Lower lobe of right lung (tissue), 2 donors: ENCODE measurements around the gene MYBPC1. TPM values are rescaled to one million over a fixed set of nuclear protein-coding genes. Genes with fewer than 3 reads are reported as not detected.
"Not testable (repeated sequence)": the region's sequence is repeated elsewhere in the genome, so short reads cannot be mapped to it uniquely, and the experiment has no call there.

Experiments used
- ATAC-seq, 2 donors: fragments of 200-7000 bp; cut with Tn5 transposase; one replicate each; pipeline ENCODE4 v1.9.1; 2020 to 2022; ENCODE audit warnings: mild to moderate bottlenecking in 2 of 2, moderate library complexity in 2 of 2
- DNase-seq: peaks from one replicate; pipeline ENCODE4 v3.0.0-alpha.2; 2020
- H3K27ac ChIP-seq: fragments of 200-600 bp; one replicate; pipeline ENCODE4 v1.8.0; 2022
- H3K27me3 ChIP-seq: fragments of 200-600 bp; one replicate; pipeline ENCODE4 v1.8.0; 2022; ENCODE audit warnings: low read depth
- H3K36me3 ChIP-seq: fragments of 200-600 bp; one replicate; pipeline ENCODE4 v1.8.0; 2022; ENCODE audit warnings: mild to moderate bottlenecking
- H3K4me1 ChIP-seq: fragments of 200-600 bp; one replicate; pipeline ENCODE4 v1.8.0; 2022
- H3K4me3 ChIP-seq: fragments of 200-600 bp; one replicate; pipeline ENCODE4 v1.8.0; 2022; ENCODE audit warnings: mild to moderate bottlenecking
- H3K9me3 ChIP-seq: fragments of 200-600 bp; one replicate; pipeline ENCODE4 v1.8.0; 2022
- intact Hi-C: fragments of 100-400 bp; cut with DNase I; formaldehyde crosslinking; loops from one replicate; pipeline ENCODE4 v1.11.0; 2022
- total RNA-seq: library from RNA; stranded (reverse); fragmentation: NEBNext Ultra II Directional; extraction: Animal tissue kit (Norgen Biotek cat#: 25700); gene quantifications from one replicate; pipeline ENCODE4 v1.2.1, GENCODE V29; 2021
- TF ChIP-seq, protein P1 (sequence below): fragments of 200-600 bp; IDR thresholded peaks from one replicate; pipeline ENCODE4 v1.8.0; 2022; ENCODE audit warnings: antibody characterized with exemption, mild to moderate bottlenecking
- donor health status: DM: no; HTN: yes; CAD: no; lungs with severe emphysema.

The MYBPC1 gene
- total RNA-seq, 1 donor from 2014 or later = not detected

GRCh38 chr12:101670007-101670671 is 75.4 kb downstream of the MYBPC1 start:
- Histone ChIP-seq H3K27me3 (no peaks in the 10 kb centered on the region), H3K4me1 (peaks cover 4% of the 10 kb centered on the region), H3K9me3 (no peaks in the 10 kb centered on the region), H3K27ac (no peak overlapping the region), H3K36me3 (no peaks in the 10 kb centered on the region), H3K4me3 (no peak overlapping the region)
- intact Hi-C loops = no loop called here
- TF ChIP-seq, protein P1, sequence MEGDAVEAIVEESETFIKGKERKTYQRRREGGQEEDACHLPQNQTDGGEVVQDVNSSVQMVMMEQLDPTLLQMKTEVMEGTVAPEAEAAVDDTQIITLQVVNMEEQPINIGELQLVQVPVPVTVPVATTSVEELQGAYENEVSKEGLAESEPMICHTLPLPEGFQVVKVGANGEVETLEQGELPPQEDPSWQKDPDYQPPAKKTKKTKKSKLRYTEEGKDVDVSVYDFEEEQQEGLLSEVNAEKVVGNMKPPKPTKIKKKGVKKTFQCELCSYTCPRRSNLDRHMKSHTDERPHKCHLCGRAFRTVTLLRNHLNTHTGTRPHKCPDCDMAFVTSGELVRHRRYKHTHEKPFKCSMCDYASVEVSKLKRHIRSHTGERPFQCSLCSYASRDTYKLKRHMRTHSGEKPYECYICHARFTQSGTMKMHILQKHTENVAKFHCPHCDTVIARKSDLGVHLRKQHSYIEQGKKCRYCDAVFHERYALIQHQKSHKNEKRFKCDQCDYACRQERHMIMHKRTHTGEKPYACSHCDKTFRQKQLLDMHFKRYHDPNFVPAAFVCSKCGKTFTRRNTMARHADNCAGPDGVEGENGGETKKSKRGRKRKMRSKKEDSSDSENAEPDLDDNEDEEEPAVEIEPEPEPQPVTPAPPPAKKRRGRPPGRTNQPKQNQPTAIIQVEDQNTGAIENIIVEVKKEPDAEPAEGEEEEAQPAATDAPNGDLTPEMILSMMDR = peak; percentile 55
- DNase-seq (no peak), ATAC-seq (peak; percentile 84 to 89)

- DNase-seq = peak; percentile 55
These were observed 76.5 kb downstream of the MYBPC1 start for GRCh38 chr12:101671157-101671791.

DNA sequence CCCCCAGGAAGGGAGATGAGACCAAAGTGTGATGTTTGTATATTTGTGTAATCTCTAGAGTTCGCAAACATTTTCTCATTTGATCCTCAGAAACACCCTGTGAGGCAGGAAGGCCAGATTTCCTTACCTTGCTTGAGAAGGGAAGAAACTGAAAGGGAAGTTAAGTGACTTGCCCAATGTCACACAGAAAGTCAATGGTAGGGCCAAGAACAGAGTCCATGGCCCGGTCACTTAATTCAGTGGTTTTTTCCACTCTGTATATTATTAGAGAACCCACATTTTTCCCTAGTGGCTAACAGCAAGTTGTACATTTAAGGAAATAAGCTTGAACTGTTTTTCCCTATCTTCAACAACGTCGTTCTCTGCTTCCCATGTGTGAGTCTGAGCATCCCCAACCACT is 77.1 kb downstream of the MYBPC1 start:
- intact Hi-C loops = no loop called here
- ATAC-seq = peak; percentile 40 to 55

More at GRCh38 chr12:101671157-101671791, 76.5 kb downstream of the MYBPC1 start:
- H3K36me3 ChIP-seq = no peaks in the 10 kb centered on the region
- peak overlapping the region; percentile 13 for H3K27ac ChIP-seq
- intact Hi-C loops = no loop called here
- H3K4me1 ChIP-seq = peaks cover 4% of the 10 kb centered on the region
- ATAC-seq = peak; percentile 85 to 87
- TF ChIP-seq, protein P1 = no peak
- H3K9me3 ChIP-seq = no peaks in the 10 kb centered on the region
- H3K4me3 ChIP-seq = no peak overlapping the region
- H3K27me3 ChIP-seq = no peaks in the 10 kb centered on the region

DNA sequence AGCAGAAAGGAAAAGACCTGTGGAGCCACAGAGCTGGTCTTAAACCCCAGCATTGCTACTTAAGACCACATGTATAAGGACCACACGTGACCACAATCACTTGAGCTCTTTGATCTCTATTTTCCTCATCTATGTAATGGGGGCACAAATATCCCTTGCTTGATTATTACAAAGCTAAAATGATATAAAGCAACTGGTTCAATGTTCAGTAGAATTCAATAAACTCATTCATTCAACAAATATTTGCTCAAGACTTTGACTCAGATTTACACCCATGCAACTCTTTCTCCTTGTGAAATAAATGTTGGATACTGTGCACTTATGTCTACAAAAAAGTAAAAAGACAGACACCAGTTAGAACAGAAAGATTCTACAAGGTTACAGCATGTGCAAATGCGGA is 80.8 kb downstream of the MYBPC1 start:
- no peak overlapping the region for H3K4me3 ChIP-seq
- no peaks in the 10 kb centered on the region for H3K27me3 ChIP-seq
- H3K36me3 ChIP-seq = no peaks in the 10 kb centered on the region
- DNase-seq (no peak), ATAC-seq (no peak)
- intact Hi-C loops = no loop called here
- TF ChIP-seq, protein P1 = no peak
- no peaks in the 10 kb centered on the region for H3K9me3 ChIP-seq
- no peaks in the 10 kb centered on the region for H3K4me1 ChIP-seq
- H3K27ac ChIP-seq = no peak overlapping the region

More for the DNA sequence above, 77.1 kb downstream of the MYBPC1 start:
- H3K4me1 ChIP-seq = peaks cover 4% of the 10 kb centered on the region
- H3K27me3 ChIP-seq = no peaks in the 10 kb centered on the region
- TF ChIP-seq, protein P1 = no peak
- peak overlapping the region; percentile 13 for H3K27ac ChIP-seq
- DNase-seq = no peak
- no peaks in the 10 kb centered on the region for H3K36me3 ChIP-seq
- no peaks in the 10 kb centered on the region for H3K9me3 ChIP-seq
- H3K4me3 ChIP-seq = no peak overlapping the region

DNA sequence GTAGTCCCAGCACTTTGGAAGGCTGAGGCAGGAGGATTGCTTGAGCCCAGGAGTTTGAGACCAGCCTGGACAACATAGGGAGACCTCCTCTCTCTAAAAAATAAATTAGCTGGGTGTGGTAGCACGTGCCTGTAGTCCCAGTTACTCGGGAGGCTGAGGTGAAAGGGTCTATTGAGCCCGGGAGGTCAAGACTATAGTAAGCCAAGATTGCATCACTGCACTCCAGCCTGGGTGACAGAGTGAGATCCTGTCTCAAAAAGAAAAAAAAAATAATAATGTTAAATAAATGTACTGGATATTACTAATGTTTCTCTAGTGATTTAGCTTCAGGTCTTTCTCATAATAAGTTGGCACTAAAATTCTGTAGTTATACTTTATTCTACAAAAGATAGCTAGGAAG is 81.7 kb downstream of the MYBPC1 start:
- ATAC-seq, H3K36me3 ChIP-seq, H3K4me3 ChIP-seq, H3K9me3 ChIP-seq, DNase-seq, H3K27ac ChIP-seq, H3K27me3 ChIP-seq, intact Hi-C loops, H3K4me1 ChIP-seq: not testable (repeated sequence)

GRCh38 chr12:101678081-101678480 is 83.3 kb downstream of the MYBPC1 start:
- no peak overlapping the region for H3K27ac ChIP-seq
- H3K4me3 ChIP-seq = no peak overlapping the region
- TF ChIP-seq, protein P1 = no peak
- H3K36me3 ChIP-seq = no peaks in the 10 kb centered on the region
- no peaks in the 10 kb centered on the region for H3K4me1 ChIP-seq
- no peak for ATAC-seq
- H3K27me3 ChIP-seq = no peaks in the 10 kb centered on the region
- DNase-seq = no peak
- intact Hi-C loops = no loop called here
- no peaks in the 10 kb centered on the region for H3K9me3 ChIP-seq
